CD4-positive, alpha-beta T cell treated with Interleukin-2 at 100 ng/mL for 4 hours (primary cell): ENCODE results near the gene TRAF7.
"Not testable (repeated sequence)": the region's sequence is repeated elsewhere in the genome, so short reads cannot be mapped to it uniquely, and the experiment has no call there.

Experiments
- DNase-seq: peaks from one replicate; pipeline ENCODE4 v3.0.0-alpha.2; 2020; ENCODE audit warnings: low spot score

Gene TRAF7

GRCh38 chr16:2199621-2200139 lies 44.1 kb downstream of the TRAF7 start:
- no peak for DNase-seq

GRCh38 chr16:2200313-2200712 lies 44.7 kb downstream of the TRAF7 start:
- no peak for DNase-seq

GRCh38 chr16:2203119-2203688 lies 47.6 kb downstream of the TRAF7 start:
- not testable (repeated sequence) for DNase-seq

DNA sequence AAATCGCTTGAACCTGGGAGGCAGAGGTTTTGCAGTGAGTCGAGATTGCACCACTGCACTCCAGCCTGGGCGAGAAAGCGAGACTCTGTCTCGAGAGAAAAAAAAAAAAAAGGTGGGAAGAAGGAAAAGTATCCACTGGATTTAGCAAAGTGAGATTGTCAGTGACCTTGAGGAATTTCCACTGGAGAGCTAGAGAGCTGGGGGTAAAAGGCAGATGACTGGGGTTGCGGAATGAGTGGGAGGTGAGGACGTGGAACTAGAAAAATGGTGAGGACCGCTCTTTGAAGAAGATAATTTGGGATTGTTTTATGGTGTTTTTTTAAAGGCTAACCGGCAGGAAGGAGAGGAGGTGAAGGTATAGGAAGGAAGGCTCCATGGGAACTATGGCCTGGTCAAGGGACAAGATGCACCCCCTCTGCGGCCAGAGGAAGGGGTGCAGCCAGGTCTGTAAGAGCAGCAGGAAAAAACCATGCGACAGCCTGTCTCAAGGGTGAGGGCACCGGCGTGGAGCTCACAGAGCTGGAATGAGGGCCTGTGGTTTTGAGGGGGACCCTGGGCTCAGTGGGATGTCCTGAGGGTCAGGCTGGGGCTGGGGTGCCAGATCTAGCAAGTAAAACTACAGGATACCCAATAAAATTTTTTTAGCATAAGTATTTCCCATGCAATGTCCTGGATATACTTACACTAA lies 49.0 kb downstream of the TRAF7 start:
- no peak for DNase-seq

- peak; percentile 91 for DNase-seq
These were observed 49.8 kb downstream of the TRAF7 start, which contains the start of gene MLST8 for GRCh38 chr16:2205104-2205966. MLST8 (plus strand) TSS chr16:2205454; CDS start chr16:2206086, 632 bp downstream.

DNA sequence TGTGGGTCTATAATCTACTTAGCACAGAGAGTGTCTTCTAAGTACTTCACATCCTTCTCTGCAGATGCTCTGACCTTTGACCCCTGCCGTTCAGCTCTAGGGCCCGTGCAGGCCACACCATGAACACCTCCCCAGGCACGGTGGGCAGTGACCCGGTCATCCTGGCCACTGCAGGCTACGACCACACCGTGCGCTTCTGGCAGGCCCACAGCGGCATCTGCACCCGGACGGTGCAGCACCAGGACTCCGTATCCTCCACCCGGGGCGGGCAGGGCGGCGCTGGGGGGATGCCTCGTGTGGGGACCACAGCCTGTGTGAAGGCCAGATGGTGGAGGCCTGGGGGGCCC lies 50.4 kb downstream of the TRAF7 start:
- no peak for DNase-seq

DNA sequence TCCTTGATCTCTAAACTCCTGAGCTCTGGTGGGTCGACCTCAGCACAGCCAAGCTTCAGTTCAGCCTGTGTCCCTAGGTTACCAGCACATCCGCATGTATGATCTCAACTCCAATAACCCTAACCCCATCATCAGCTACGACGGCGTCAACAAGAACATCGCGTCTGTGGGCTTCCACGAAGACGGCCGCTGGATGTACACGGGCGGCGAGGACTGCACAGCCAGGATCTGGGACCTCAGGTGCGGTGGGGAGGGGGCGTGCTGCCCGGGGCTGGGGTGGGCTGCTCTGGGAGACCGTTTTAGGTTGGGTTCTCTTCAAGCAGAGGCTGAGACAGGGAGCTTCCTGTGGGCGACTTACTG lies 50.8 kb downstream of the TRAF7 start:
- no peak for DNase-seq

GRCh38 chr16:2206780-2207433 lies 51.3 kb downstream of the TRAF7 start:
- no peak for DNase-seq

GRCh38 chr16:2207872-2208271 lies 52.3 kb downstream of the TRAF7 start:
- no peak for DNase-seq

DNA sequence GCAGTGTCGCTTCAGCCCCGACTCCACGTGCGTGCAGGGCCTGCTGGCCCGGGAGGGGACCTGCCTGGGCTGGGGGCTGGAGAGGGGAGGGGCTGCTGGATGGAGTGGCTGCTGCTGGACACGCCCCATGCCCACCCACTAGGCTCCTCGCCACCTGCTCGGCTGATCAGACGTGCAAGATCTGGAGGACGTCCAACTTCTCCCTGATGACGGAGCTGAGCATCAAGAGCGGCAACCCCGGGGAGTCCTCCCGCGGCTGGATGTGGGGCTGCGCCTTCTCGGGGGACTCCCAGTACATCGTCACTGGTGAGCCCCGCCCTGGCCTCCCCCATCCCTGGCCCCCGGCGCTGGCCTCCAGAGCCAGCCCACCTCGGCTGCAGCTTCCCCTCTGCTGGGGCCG lies 52.7 kb downstream of the TRAF7 start:
- no peak for DNase-seq

DNA sequence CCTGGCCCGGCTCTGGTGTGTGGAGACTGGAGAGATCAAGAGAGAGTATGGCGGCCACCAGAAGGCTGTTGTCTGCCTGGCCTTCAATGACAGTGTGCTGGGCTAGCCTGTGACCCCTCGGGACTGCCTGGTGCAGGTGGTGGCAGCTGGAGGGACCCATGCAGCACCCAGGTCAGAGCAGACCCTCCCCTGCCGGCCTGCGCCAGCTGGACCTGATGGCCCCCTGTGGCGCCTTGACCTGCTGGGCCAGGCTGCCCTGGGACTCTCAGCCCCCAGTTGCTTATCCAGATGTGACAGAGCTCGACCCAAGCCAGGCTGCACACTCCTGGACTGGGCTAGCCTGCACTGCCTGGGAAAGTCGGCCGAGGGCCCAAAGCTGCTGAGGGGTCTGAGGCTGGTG lies 53.2 kb downstream of the TRAF7 start:
- no peak for DNase-seq

DNA sequence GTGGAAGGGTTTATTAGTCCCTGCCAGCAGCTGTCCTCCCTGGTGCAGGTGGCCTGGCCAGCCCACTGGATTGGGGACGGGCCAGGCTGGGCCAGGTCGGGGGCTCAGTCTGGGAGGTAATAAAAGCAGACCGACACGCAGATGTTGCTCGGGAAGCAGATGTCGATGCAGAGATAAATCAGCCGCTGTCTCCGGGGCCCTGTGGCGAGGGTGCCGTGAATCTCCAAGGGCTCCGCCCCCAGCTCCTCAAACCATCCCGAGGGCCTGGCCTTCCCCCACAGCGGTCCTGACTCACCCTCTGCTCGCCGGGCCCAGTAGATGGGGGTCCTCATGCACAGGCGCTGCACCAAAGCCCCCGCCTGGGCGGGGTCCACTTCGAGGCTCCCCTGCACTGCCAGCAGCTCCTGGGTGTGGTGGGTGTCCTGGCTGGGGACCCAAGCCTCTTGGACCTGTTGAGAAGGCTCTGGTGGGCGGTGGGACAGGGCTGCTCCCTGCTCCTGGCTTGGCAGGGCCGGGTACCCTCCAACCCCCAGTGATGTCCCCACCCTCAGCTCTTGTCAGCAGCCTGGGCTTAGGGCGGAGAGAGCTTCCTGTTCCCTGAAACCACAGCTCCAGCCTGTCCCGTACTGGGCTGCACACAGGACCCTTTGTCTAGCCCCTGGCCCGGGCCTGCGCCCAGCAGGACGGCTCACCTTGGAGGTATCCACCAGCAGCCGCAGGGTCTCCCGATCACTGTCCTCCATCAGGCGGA lies 53.9 kb downstream of the TRAF7 start:
- DNase-seq, result no peak

- DNase-seq, result no peak
These were observed 54.4 kb downstream of the TRAF7 start for GRCh38 chr16:2210009-2210332.

GRCh38 chr16:2210386-2211365 lies 55.1 kb downstream of the TRAF7 start, which contains the start of gene BRICD5:
BRICD5 (minus strand) TSS chr16:2210863; CDS start chr16:2210833, 30 bp downstream.
- no peak for DNase-seq

- DNase-seq, result no peak
These were observed 56.4 kb downstream of the TRAF7 start for GRCh38 chr16:2211923-2212347.

GRCh38 chr16:2212362-2213324 lies 57.1 kb downstream of the TRAF7 start:
- DNase-seq, result no peak

DNA sequence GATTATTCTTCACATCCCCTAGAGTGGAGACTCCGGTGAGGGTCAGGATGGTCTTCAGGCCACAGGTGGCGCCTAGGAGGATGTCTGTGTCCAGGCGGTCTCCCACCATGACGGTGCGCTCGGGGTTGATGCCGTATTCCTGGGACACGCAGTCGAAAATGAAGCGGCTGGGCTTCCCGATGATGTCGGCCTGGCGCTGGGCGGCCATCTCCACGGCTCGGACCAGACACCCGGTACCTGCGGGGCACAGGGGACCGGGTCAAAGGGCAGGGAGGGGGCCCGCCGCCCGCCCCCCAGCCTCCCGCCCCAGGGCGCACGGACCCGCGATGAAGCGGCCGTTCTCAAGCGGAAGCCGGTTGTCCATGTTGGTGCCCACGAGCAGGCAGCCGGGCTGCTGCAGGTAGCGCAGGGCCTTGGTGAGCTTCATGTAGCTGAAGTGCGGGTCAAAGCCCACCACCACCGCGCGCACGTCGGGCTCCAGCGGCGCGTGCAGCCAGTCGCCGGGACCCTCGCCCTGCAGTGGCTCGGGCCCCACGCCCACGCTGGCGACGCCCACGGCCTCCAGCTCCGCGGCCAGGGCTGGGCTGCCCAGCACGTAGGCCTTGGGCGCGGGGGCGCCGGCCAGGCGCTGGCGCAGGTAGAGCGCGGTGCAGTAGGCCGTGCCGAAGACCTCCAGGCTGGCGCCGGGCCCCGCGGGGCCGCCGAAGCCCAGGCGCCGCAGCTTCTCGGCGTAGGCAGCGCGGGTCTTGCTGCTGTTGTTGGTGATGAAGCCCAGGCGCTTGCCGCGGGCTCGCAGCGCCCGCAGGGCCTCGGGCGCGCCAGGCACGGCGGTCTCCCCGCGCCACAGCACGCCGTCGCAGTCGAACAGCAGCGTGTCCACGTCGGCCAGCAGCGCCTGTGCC lies 58.5 kb downstream of the TRAF7 start:
- DNase-seq, result no peak

DNA sequence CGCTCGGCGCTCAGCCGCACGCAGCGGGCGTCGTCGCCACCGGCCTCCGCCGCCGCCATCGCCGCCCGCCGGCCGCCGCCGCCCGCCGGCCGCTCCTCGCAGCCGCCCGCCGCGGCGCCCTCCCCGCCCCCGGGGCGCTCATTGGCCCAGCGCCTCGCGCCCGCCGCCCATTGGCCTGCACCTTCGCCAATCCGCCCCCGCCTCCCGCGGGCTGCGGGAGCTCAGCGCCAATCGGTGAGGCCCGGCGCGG lies 59.1 kb downstream of the TRAF7 start, which contains the start of gene PGP:
Gene PGP (minus strand): TSS at position 122 of the 250 bp plus-strand sequence. CDS start 63 bp downstream, at position 59.
- DNase-seq, result no peak
